HG02642 (cell line): ENCODE data around the gene ZNF594.
"Not testable (repeated sequence)": the region's sequence is repeated elsewhere in the genome, so short reads cannot be mapped to it uniquely, and the experiment has no call there.

Experiments used
- ATAC-seq: cut with Tn5 transposase; IDR thresholded peaks from one replicate; pipeline ENCODE4 v1.9.1; 2021; ENCODE audit warnings: mild to moderate bottlenecking; ENCODE audit not compliant: unreplicated experiment, poor library complexity

ZNF594 gene

GRCh38 chr17:5203178-5203907 is 11.7 kb upstream of the ZNF594 start:
- no peak for ATAC-seq

DNA sequence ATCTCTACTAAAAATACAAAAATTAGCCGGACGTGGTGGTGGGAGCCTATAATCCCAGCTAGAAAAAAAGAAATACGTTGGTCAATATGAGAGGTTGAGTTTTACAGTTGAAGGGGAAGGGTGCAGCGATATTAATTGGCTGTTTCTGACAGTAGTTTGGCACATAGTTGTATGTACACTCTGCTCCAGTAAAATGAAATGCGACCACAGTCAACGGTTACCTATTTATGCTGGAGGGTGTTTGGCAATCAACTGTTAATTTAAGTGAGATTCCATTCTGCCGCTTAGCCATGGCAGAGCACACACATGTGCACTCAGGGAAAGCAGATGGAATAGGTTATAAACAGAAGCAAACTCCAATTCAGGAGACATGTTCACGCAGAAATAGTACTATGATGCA is 9.3 kb upstream of the ZNF594 start:
- no peak for ATAC-seq

- no peak for ATAC-seq
Observed at GRCh38 chr17:5200360-5200759, 8.7 kb upstream of the ZNF594 start.

- no peak for ATAC-seq
Observed at GRCh38 chr17:5198472-5198871, 6.8 kb upstream of the ZNF594 start.

DNA sequence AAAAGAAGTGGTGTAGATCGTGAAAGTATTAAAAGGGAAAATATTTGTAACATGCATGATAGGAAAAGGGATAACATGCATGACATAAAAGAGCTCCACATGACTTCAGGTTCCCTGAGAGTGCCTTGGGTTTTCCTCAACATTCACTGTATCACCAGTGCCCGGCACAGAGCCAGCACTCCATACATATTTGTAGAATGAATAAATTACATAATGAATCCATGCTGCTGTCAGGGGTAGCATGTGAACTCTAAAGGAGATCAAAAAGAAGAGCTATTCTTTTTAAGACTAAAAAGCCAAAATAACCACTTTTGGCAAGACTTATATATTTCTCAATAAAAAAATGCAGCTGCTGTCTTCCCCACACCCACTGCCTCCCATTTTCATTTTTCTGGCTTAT is 2.7 kb upstream of the ZNF594 start:
- ATAC-seq, result no peak

- no peak for ATAC-seq
Observed at GRCh38 chr17:5184288-5184687, 7.4 kb downstream of the ZNF594 start.

GRCh38 chr17:5183410-5183793 is 8.3 kb downstream of the ZNF594 start:
- ATAC-seq, result no peak

DNA sequence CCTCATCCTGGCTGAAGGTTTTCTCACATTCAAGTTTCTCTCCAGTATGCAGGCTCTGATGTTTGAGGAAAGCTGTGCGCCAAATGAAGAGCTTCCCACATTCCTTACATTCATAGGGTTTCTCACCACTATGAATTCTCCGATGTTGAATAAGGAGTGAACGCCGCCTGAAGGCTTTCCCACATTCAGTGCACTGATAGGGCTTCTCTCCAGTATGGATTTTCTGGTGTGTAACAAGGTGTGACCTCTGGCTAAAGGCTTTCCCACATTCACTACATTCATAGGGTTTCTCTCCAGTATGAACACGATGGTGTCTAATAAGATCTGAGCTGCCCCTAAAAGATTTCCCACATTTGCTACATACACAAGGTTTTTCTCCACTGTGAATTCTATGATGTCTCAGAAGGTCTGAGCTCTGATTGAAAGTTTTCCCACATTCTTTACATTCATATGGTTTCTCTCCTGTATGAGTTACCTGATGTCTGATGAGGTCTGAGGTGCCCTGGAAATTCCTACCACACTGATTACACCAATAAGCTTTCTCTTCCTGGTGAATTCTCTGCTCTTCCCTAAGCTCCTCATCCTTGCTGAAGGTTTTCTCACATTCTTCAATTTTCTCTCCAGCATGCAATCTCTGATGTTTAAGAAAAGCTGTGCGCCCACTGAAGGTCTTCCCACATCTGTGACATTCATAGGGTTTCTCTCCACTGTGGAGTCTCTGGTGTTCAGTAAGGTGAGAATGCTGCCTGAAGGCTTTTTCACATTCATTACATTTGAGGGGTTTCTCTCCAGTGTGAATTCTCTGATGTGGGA is 8.9 kb downstream of the ZNF594 start:
- no peak for ATAC-seq

- no peak for ATAC-seq
Observed at GRCh38 chr17:5181509-5182305, 10.0 kb downstream of the ZNF594 start.

DNA sequence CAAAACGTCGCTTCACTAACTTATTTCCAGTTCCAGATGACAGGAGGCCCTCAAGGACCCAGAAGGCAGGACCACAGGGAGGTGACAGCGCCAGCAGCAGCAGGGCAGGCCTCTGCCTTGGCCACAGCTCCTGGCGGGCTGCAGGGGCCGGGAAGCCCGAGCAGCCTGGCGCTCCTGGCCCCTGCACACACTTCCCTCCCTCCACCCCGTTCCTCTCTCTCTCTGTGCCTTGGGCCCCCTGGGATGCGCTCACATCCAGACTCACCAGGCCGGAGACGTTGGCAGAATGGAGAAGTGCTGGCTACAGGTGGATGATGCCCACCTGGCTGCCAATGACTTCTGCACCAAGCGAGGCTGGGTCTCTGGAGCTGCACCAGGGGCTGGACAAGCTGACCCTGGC is 12.7 kb downstream of the ZNF594 start:
- ATAC-seq, result no peak

- ATAC-seq, result not testable (repeated sequence)
Observed at GRCh38 chr17:5175027-5175426, 16.6 kb downstream of the ZNF594 start.

DNA sequence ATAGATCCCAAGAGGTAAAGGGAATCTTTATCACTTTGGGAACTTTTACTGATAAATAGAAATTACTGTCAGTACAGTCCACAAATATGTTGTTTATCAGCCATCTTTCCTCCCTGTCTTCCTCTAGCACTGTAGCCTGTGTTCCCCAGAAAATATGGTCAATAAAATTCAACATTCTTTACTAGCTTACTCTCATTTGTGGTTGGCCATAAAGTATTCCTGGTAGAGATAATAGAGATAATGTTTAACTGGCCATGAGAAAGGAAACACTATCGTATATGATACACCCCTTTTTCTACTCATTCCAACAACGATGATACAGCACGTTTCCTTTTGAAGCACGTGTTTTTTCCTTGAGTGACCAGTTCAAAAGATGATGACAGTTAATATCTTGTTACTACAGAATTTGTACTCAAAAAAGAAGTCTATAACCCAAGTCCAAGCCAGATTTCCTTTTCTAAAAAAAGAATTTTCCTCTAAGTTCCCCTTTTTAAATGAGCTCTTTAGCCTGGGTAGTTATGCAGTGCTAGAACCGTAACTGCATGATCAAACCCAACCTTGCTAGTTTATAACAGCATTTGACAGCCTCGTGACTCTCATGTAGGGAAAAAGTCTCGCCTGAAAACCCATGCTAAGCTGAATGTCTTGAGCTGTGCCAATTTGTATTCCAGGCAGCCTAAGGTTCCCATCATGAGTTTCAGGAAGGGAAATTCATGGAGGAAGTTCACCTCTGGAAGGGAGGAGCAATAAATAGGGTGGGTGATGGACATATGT is 25.7 kb downstream of the ZNF594 start:
- not testable (repeated sequence) for ATAC-seq

GRCh38 chr17:5164436-5164835 is 27.2 kb downstream of the ZNF594 start:
- no peak for ATAC-seq

GRCh38 chr17:5161793-5162192 is 29.9 kb downstream of the ZNF594 start:
- not testable (repeated sequence) for ATAC-seq

- ATAC-seq, result not testable (repeated sequence)
Observed at GRCh38 chr17:5160702-5161101, 31.0 kb downstream of the ZNF594 start.

GRCh38 chr17:5146122-5146521 is 45.5 kb downstream of the ZNF594 start:
- not testable (repeated sequence) for ATAC-seq

- not testable (repeated sequence) for ATAC-seq
Observed at GRCh38 chr17:5142877-5143276, 48.8 kb downstream of the ZNF594 start.

- ATAC-seq, result no peak
Observed at GRCh38 chr17:5139458-5139732, 52.3 kb downstream of the ZNF594 start.

- ATAC-seq, result no peak
Observed at GRCh38 chr17:5138616-5139457, 52.8 kb downstream of the ZNF594 start.

DNA sequence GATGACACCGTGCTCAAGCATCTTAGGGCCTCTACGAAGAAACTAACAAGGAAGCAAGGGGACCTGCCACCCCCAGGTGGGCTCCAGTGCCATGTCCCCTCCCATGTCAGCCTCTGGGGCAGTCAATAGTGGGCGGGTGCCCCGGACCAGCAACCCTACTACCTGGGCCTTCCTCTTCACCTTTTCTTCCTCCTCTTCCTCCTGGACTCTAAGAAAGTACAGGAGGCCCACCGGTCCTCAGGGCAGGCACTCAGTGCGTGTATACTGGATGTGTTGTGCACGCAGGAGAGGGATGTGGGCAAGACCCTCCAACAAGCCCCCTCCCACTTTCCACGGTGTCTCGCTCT is 53.5 kb downstream of the ZNF594 start:
- not testable (repeated sequence) for ATAC-seq
